Body of pancreas (tissue), 4 donors: ENCODE data around the gene G3BP2. TPM values are rescaled to one million over a fixed set of nuclear protein-coding genes. Genes with fewer than 3 reads are reported as not detected.

Experiments
- ATAC-seq: fragments of 150-250 bp; one replicate; pipeline ENCODE4 v1.9.1; 2016
- DNase-seq, 4 donors: peaks; one replicate each; pipeline ENCODE4 v3.0.0-alpha.2; 2019
- H3K27ac ChIP-seq, 4 donors: fragments of 200-600 bp; sonication (generic); 1 replicate in 3 of 4; 2 replicates in 1 of 4; pipeline versions ENCODE4 v1.5.1 to v1.6.1; 2016 to 2019; ENCODE audit warnings: mild to moderate bottlenecking in 1 of 4, mixed read lengths in 1 of 4, moderate library complexity in 1 of 4
- H3K27me3 ChIP-seq, 2 donors: fragments of 200-600 bp; sonication (generic); one replicate each; pipeline ENCODE4 v1.6.0; 2016; ENCODE audit warnings: mild to moderate bottlenecking in 1 of 2
- H3K36me3 ChIP-seq, 2 donors: fragments of 200-600 bp; sonication (generic); replicated peaks in 1 of 2; 2 replicates each; pipeline ENCODE4 v1.5.1; 2016; ENCODE audit warnings: low read depth in 2 of 2; ENCODE audit not compliant: insufficient read depth in 1 of 2
- H3K4me1 ChIP-seq: fragments of 200-600 bp; sonication (generic); one replicate; pipeline ENCODE4 v1.6.0; 2016
- H3K4me3 ChIP-seq, 2 donors: fragments of 200-600 bp; sonication (generic); 1 replicate in 1 of 2; 2 replicates in 1 of 2; pipeline ENCODE4 v1.5.1; 2016 to 2019
- H3K9me3 ChIP-seq, 3 donors: fragments of 200-600 bp; sonication (generic); 1 replicate in 2 of 3; 2 replicates in 1 of 3; pipeline ENCODE4 v1.5.1; 2016
- POLR2A ChIP-seq, 3 donors: fragments of 450-650 bp; IDR thresholded peaks; one replicate each; pipeline ENCODE4 v1.6.1; 2016; ENCODE audit warnings: antibody characterized with exemption in 3 of 3, mild to moderate bottlenecking in 2 of 3
- whole genome bisulfite sequencing, 2 donors: methylation state at CpG; one replicate each; pipeline ENCODE4 v1.1.5; 2017; 5-methylcytosine and 5-hydroxymethylcytosine counted together
- intact Hi-C: fragments of 100-400 bp; cut with DNase I; formaldehyde crosslinking; loops from one replicate; pipeline ENCODE4 v1.15.1; 2023
- total RNA-seq, 2 donors: library from RNA; depleted of rRNA; stranded (reverse); fragments of >200 nt; gene quantifications; one replicate each; pipeline ENCODE4 v1.1.0, GENCODE V29; 2016
- TF ChIP-seq, protein P1 (sequence below), 7 experiments: fragments of 450-650 bp in 4 of 7; fragments of 200-600 bp in 3 of 7; sonication (generic) in 3 of 7; IDR thresholded peaks; one replicate each; pipeline ENCODE4 v1.5.1; 2016 to 2019; ENCODE audit warnings: antibody characterized with exemption in 7 of 7

The G3BP2 gene
- total RNA-seq, 2 donors from 2014 or later, result 29.7 to 65.6 TPM

DNA sequence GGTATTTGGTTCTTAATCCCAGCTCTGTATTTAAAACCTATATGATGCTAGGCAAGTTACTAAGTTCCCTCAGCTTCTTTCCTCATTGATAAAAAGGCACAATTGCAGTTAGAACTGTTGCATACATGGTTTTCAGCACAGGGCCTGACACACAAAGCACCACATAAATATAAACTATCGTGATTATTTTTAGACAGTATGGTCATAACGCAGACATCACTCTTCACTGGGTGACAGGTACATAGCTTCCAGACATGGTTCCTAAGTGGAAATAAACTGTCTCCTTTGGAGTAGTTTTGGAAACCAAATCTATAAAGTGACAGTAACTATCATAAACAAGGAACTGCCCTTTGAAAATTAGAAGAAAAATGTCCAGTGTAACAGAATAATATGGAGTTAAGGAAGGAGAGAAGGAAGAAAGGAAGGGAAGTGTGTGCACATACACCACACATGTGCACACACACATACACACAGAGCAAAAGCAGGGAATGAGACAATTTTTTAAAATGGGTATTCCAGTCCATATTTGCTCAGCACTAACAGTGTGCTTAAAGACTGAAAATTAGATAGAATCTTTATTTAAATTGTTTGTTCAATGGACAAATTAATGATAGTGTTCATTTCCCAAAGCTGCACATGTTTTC is 12.5 kb upstream of the G3BP2 start:
- intact Hi-C loops, result no loop called here
- no peaks in the 10 kb centered on the region for H3K27me3 ChIP-seq
- H3K4me3 ChIP-seq, result no peak overlapping the region
- H3K4me1 ChIP-seq, result no peaks in the 10 kb centered on the region
- DNase-seq, result no peak
- H3K36me3 ChIP-seq, result no peaks in the 10 kb centered on the region
- ATAC-seq, result no peak
- 72 to 80% methylated on average over 2 of the region's 2 CpGs for WGBS, 2 donors
- H3K9me3 ChIP-seq, result no peaks in the 10 kb centered on the region
- TF ChIP-seq, protein P1, sequence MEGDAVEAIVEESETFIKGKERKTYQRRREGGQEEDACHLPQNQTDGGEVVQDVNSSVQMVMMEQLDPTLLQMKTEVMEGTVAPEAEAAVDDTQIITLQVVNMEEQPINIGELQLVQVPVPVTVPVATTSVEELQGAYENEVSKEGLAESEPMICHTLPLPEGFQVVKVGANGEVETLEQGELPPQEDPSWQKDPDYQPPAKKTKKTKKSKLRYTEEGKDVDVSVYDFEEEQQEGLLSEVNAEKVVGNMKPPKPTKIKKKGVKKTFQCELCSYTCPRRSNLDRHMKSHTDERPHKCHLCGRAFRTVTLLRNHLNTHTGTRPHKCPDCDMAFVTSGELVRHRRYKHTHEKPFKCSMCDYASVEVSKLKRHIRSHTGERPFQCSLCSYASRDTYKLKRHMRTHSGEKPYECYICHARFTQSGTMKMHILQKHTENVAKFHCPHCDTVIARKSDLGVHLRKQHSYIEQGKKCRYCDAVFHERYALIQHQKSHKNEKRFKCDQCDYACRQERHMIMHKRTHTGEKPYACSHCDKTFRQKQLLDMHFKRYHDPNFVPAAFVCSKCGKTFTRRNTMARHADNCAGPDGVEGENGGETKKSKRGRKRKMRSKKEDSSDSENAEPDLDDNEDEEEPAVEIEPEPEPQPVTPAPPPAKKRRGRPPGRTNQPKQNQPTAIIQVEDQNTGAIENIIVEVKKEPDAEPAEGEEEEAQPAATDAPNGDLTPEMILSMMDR (IDR thresholded peaks at IDR 0.05), result no peak
- TF ChIP-seq POLR2A (IDR thresholded peaks at IDR 0.05), result no peak
- no peak overlapping the region for H3K27ac ChIP-seq

DNA sequence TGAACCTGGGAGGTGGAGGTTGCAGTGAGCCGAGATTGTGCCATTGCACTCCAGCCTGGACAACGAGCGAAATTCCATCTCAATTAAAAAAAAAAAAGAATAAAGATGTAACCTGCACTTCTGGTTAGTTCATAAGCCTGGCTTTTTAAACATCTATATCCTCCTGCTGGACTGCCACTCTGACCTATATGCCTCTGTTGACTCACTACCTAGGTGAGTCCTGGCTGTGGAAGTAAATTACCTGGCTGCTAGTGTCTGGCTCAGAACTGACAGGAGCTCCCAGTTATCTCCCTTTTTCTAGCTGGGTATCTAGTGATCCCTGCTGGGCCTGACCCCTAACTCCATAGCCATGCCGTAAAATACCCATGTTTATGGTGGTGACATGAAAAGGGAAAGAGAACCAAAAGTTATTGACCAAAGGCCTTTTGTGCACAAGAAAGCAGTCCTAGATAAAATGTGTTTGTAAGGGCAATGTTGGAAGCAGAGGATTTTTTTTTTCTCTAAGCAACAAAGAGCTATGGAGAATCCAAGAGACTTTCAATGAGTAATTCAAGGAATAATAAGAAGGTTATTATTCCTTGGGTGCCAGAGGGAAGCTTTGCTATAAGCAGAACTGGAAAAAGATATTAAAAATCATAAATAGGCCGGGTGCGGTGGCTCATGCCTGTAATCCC is 10.4 kb upstream of the G3BP2 start:
- WGBS, 2 donors, result 93 to 94% methylated on average over 6 of the region's 6 CpGs
- Histone ChIP-seq H3K9me3 (no peaks in the 10 kb centered on the region), H3K27me3 (no peaks in the 10 kb centered on the region), H3K4me3 (no peak overlapping the region), H3K36me3 (no peaks in the 10 kb centered on the region), H3K27ac (no peak overlapping the region), H3K4me1 (no peaks in the 10 kb centered on the region)
- ATAC-seq (no peak), DNase-seq (no peak)
- TF ChIP-seq POLR2A (IDR thresholded peaks at IDR 0.05), result no peak
- TF ChIP-seq, protein P1 (IDR thresholded peaks at IDR 0.05), result no peak
- intact Hi-C loops, result no loop called here

DNA sequence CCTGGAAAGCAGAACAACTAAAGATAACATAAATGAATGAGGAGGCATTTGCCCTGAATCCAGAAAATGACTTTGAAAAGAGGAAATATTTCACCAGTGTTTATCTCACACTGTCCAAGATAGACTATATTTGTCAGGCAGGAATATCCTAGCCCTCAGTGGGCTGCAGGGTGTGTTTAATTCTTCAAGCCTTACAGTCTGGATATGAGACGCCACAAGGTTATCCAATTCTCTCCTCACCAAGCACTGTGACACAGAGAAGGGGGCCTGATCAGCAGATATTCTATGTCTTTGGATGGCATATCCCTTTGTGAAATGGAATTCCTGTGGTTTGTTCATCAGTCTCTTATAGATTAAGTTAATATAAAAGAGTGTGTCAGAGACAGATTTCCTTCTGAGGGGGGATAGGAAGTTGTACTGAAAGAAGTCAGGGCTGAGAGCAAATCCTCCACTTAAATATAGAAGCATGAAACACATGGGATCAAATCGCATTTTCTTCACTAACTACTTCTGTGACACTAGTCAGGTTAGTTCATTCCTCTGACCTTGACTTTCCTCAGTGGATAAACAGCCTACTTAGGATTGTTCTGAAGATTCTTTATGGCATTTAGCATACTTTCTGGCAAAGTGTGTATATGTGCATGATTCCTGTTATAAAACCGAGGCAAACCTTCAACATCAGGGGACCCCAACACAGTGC is 6.8 kb upstream of the G3BP2 start:
- TF ChIP-seq POLR2A (IDR thresholded peaks at IDR 0.05), result no peak
- TF ChIP-seq, protein P1 (IDR thresholded peaks at IDR 0.05), result no peak
- 68 to 76% methylated on average over 3 of the region's 3 CpGs for WGBS, 2 donors
- no peak overlapping the region for H3K4me3 ChIP-seq
- intact Hi-C loops, result loop anchor here (10.0 kb wide), 1 partner anchor 45 kb away; the partner anchor contains the start of gene USO1
- no peak overlapping the region for H3K27ac ChIP-seq
- no peaks in the 10 kb centered on the region for H3K4me1 ChIP-seq
- H3K27me3 ChIP-seq, result no peaks in the 10 kb centered on the region
- ATAC-seq, result no peak
- no peaks in the 10 kb centered on the region for H3K9me3 ChIP-seq
- H3K36me3 ChIP-seq, result no peaks in the 10 kb centered on the region
- no peak for DNase-seq

DNA sequence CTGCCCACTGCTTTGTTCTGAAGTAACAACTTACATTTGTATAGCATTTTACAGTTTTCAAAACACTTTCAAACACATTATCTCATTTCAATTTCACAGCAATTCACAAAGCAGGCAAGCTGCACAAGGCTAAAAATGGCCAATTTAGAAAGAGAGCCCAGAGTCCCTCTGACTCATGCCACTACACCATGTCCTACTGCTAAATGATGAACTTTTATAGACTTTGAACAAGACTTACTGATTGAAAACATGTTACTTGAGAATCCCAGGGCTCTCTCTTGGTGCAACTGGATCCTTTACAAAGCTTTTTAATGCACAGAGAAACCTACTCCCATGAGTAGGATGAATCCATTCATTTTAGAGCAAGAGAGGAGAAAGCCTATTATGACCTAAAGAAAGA is 5.8 kb upstream of the G3BP2 start:
- H3K27me3 ChIP-seq, result no peaks in the 10 kb centered on the region
- H3K9me3 ChIP-seq, result no peaks in the 10 kb centered on the region
- H3K4me1 ChIP-seq, result peaks cover 4% of the 10 kb centered on the region
- DNase-seq, result no peak
- H3K36me3 ChIP-seq, result no peaks in the 10 kb centered on the region
- no peak overlapping the region for H3K27ac ChIP-seq
- TF ChIP-seq, protein P1 (IDR thresholded peaks at IDR 0.05), result no peak
- no peak for TF ChIP-seq POLR2A (IDR thresholded peaks at IDR 0.05)
- intact Hi-C loops, result loop anchor here (10.0 kb wide), 1 partner anchor 46 kb away; the partner anchor contains the start of gene USO1
- H3K4me3 ChIP-seq, result no peak overlapping the region
- ATAC-seq, result no peak
